Measurements from ENCODE around the gene LAMC2. TPM values are rescaled to one million over a fixed set of nuclear protein-coding genes. Genes with fewer than 3 reads are reported as not detected.

The LAMC2 gene
- total and polyA plus RNA-seq, 2 of the 8 experiments (the other 6 are each of a cell fraction or from before 2014, with no cell fraction given) = 4.6 to 12.9 TPM

- no peaks in the 10 kb centered on the region for H3K4me1 ChIP-seq (replicated peaks in 1 of 4; ENCODE audit: control insufficient read depth in 3 of 4, insufficient read depth in 4 of 4, low read length in 3 of 4)
- POLR2A ChIA-PET (ENCODE audit: partially characterized antibody) = no interaction called here
- TF ChIP-seq RNF2 (IDR thresholded peaks at IDR 0.05; ENCODE audit: borderline replicate concordance, low read depth, low read length, missing control alignments, poor library complexity, severe bottlenecking) (no peak), EZH2 (IDR thresholded peaks at IDR 0.05; ENCODE audit: low read depth, low read length, severe bottlenecking) (no peak), BCL11A (IDR thresholded peaks at IDR 0.05; ENCODE audit: low read depth in 2 of 2, low read length in 2 of 2) (no peak), RFX5 (IDR thresholded peaks at IDR 0.05; ENCODE audit: borderline replicate concordance, low read depth, low read length) (no peak), CBX8 (IDR thresholded peaks at IDR 0.05; ENCODE audit: borderline replicate concordance, low read depth, low read length) (no peak), JUN (IDR thresholded peaks at IDR 0.05; ENCODE audit: low read depth, low read length) (no peak), GTF2F1 (IDR thresholded peaks at IDR 0.05; ENCODE audit: borderline replicate concordance, low read depth, low read length) (no peak), YY1 (IDR thresholded peaks at IDR 0.05; ENCODE audit: low read depth, low read length) (no peak)
Observed at GRCh38 chr1:183155939-183156338, 30.1 kb upstream of the LAMC2 start.

More at GRCh38 chr1:183155939-183156338, 30.1 kb upstream of the LAMC2 start:
- CTCF ChIA-PET (ENCODE audit: partially characterized antibody) = no interaction called here
- H3K9me3 ChIP-seq (ENCODE audit: insufficient read depth in 2 of 2, low read depth in 1 of 2, low read length in 1 of 2) = no peaks in the 10 kb centered on the region
- no peak overlapping the region for H4K5ac ChIP-seq (ENCODE audit: insufficient read length, low read depth, low read length)
- no peak overlapping the region for H3K56ac ChIP-seq (replicated peaks; ENCODE audit: insufficient read length, low read depth, low read length)
- no peak overlapping the region for H4K91ac ChIP-seq (replicated peaks; ENCODE audit: insufficient read length, low read length)
- H3K23me2 ChIP-seq (ENCODE audit: low read depth, low read length) = no peaks in the 10 kb centered on the region; the same call in 1 of the 2 replicates
- no peak overlapping the region for H3K9ac ChIP-seq (replicated peaks in 1 of 4; ENCODE audit: extremely low read depth in 1 of 4, low read depth in 3 of 4, low read length in 3 of 4)
- H3K4ac ChIP-seq (replicated peaks; ENCODE audit: insufficient read length, low read depth, low read length) = no peak overlapping the region
- H3K79me1 ChIP-seq (ENCODE audit: low read depth, low read length) = no peaks in the 10 kb centered on the region
- no peaks in the 10 kb centered on the region for H4K20me1 ChIP-seq (replicated peaks in 1 of 2; ENCODE audit: control insufficient read depth in 1 of 2, insufficient read depth in 2 of 2, low read length in 2 of 2)
- H2BK15ac ChIP-seq (ENCODE audit: low read length) = no peak overlapping the region
- H3K4me2 ChIP-seq (ENCODE audit: insufficient read depth in 1 of 2, low read depth in 2 of 2, low read length in 2 of 2) = no peak overlapping the region
- FAIRE-seq (no peak), DNase-seq (ENCODE audit: low read depth in 1 of 2, low spot score in 2 of 2) (no peak)
- no peaks in the 10 kb centered on the region for H3K36me3 ChIP-seq (ENCODE audit: control insufficient read depth in 2 of 4, insufficient read depth in 4 of 4, low read length in 3 of 4)
- H3K4me3 ChIP-seq (ENCODE audit: extremely low read depth in 1 of 4, insufficient read depth in 2 of 4, low read depth in 3 of 4, low read length in 4 of 4) = no peak overlapping the region
- H3K27me3 ChIP-seq (replicated peaks in 1 of 4; ENCODE audit: control insufficient read depth in 3 of 4, extremely low read depth in 1 of 4, insufficient read depth in 3 of 4, low read length in 3 of 4) = no peaks in the 10 kb centered on the region
- H3K14ac ChIP-seq (ENCODE audit: insufficient read length) = no peak overlapping the region
- H2BK20ac ChIP-seq (ENCODE audit: low read length) = no peak overlapping the region
- H2BK5ac ChIP-seq (ENCODE audit: low read depth, low read length) = no peak overlapping the region
- H3K23ac ChIP-seq (ENCODE audit: insufficient read length) = no peak overlapping the region
- H2AK5ac ChIP-seq (ENCODE audit: low read depth, low read length) = no peak overlapping the region
- 91% methylated on average over 2 of the region's 2 CpGs; no CpG with 5 or more reads in 1 of the 2 experiments for WGBS, 2 experiments (ENCODE audit: extremely low coverage in 1 of 2, insufficient coverage in 1 of 2, insufficient read length in 1 of 2, insufficient replicate concordance in 2 of 2, low coverage in 1 of 2, low lambda C conversion rate in 2 of 2, missing lambda C conversion rate in 1 of 2)
- H3K79me2 ChIP-seq (ENCODE audit: control insufficient read depth in 1 of 2, insufficient read depth in 2 of 2, low read length in 2 of 2) = no peaks in the 10 kb centered on the region
- H2AFZ ChIP-seq (ENCODE audit: low read length) = no peak overlapping the region
- H3K27ac ChIP-seq (ENCODE audit: low read depth, low read length) = no peak overlapping the region
- no peak overlapping the region for H2BK120ac ChIP-seq (replicated peaks; ENCODE audit: low read depth, low read length)
- H4K8ac ChIP-seq (ENCODE audit: extremely low read depth, insufficient read depth, low read length) = no peak overlapping the region
- H2BK12ac ChIP-seq (ENCODE audit: low read depth, low read length) = no peak overlapping the region
- H3K18ac ChIP-seq (ENCODE audit: extremely low read depth, low read length) = no peak overlapping the region
